GM12892 (cell line): Measurements from ENCODE around the gene PLP1.
"Not testable (repeated sequence)": the region's sequence is repeated elsewhere in the genome, so short reads cannot be mapped to it uniquely, and the experiment has no call there.

Experiments
- POLR2A ChIP-seq: IDR thresholded peaks from 2 replicates; pipeline ENCODE4 v1.6.1; 2011; ENCODE audit warnings: low read depth, low read length, control low read depth
- POLR2AphosphoS5 ChIP-seq: IDR thresholded peaks from 2 replicates; pipeline ENCODE4 v1.6.1; 2011; ENCODE audit warnings: low read depth, low read length, control low read depth
- TAF1 ChIP-seq: IDR thresholded peaks from 2 replicates; pipeline ENCODE4 v1.6.1; 2011; ENCODE audit warnings: low read depth, mild to moderate bottlenecking, control low read depth, low read length, borderline replicate concordance

GRCh38 chrX:103763541-103763940, 13.1 kb upstream of the PLP1 start:
- TF ChIP-seq POLR2AphosphoS5, POLR2A, TAF1: not testable (repeated sequence)
